ELR (cell line): ENCODE results near the gene PHF3.
A peak's percentile ranks its signal among the peaks of the same experiment; 100 is the strongest.

Source experiments
- DNase-seq: peaks from one replicate; pipeline ENCODE4 v3.0.0-alpha.2; 2015; ENCODE audit warnings: low read depth

The PHF3 gene

DNA sequence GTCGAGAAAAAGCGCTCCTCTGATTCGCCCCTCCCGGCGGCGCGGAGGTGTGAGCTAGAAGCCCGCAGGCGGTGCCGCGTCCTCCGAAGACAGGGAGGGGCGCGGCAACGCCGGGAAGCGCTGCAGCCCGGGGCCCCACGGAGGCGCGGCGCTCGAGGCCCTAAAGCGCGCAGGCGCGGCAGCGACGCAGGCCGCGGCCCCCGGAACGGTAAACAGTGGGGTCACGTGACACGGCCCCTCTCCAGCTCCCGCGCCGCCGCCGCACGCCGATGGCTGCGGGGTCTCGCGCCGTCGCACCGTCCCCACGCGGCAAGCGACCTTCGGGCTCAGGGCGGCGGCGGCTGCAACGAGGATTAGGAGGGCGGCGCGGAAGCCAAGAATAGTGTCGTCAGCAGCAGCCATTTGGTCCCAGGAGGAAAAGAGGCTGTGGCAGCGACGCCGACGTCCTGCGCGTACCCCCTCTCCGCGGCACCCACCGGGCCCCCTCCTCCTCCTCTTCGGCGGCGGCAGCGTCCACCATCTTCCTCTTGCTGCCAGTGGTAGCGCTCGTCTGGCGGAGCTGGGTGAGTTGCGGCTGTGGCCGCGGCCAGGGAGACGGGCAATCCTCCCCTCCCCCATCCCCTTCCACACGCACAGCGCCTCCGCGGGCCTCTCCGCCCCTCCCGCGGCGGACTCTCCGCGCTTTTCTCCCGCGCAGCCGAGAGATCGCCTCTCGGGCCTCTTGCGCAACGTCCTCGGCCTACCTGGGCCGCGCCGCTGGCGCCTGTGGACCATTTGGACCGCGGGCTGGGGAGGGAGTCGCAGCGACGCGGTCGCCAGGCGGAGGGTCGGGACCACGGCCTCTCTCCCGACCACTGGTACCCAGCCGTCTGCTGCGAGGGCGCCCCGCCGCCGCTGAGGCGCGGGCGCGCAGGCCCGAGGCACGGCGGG lies at the start of gene PHF3:
Gene PHF3 (plus strand): TSS at position 215 of the 930 bp plus-strand sequence. CDS start 10,750 bp downstream, outside the sequence.
- DNase-seq, result peak; percentile 93

GRCh38 chr6:63589952-63590411 lies 45.6 kb upstream of the PHF3 start:
- no peak for DNase-seq

GRCh38 chr6:63592886-63593285 lies 42.7 kb upstream of the PHF3 start:
- DNase-seq, result no peak

- peak; percentile 51 for DNase-seq
Observed at GRCh38 chr6:63597141-63598048, 38.2 kb upstream of the PHF3 start.

- peak; percentile 76 for DNase-seq
Observed at GRCh38 chr6:63598049-63599036, 37.3 kb upstream of the PHF3 start.

- DNase-seq, result no peak
Observed at GRCh38 chr6:63599243-63599642, 36.4 kb upstream of the PHF3 start.

DNA sequence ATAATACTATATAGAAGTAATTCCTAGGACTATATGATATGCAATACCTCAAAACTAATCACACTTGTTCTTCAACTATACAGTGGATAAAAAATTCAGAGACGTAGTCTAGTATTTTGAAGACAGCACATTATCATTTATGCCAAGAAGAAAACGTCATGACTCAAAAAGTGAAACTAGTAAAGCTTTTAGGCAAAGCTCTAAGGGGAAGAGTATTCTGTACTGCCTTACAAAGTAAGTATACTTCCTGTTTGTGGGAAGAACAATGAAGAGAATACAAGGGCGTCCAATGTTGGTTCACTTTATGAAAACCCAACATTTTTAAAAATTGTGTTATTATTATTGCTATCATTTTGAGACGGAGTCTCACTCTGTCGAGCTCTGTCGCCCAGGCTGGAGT lies 35.5 kb upstream of the PHF3 start:
- DNase-seq, result no peak

GRCh38 chr6:63609231-63609630 lies 26.4 kb upstream of the PHF3 start:
- DNase-seq, result no peak

DNA sequence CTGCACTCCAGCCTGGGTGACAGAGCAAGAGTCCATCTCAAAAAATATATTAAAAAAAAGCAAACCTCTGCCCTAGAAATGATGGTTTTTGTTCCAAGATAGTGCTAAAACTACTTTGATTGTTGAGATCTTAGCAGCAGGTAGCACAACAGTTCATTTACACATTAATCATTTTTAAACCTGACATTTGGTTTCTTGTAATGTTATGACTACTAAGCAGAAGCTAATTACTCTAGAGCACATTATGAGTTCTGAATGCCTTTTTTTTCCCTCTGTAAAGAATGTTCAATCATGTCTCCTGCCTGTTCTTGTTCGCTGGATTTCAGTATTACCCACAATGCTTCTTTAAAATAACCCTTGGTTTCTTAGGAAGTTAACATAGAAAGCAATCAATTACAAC lies 24.7 kb upstream of the PHF3 start:
- DNase-seq, result no peak

DNA sequence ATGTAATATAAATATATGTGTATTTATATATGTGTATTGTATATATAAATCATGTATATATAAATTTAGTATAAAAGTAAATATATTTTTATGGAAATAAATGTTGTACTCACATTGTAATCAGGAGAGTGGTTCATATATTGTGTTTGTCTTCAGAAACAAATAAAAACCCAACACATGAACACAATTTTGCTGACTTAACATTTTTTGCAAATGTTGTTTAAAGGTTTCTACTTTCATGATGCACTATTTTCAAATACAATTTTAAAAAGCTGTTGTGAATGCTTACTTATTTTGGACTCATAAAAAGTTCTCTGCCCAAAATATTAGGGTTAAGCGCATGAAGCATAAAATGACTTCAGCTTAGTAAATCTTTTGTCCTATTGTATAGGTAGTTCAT lies 24.0 kb upstream of the PHF3 start:
- DNase-seq, result no peak

DNA sequence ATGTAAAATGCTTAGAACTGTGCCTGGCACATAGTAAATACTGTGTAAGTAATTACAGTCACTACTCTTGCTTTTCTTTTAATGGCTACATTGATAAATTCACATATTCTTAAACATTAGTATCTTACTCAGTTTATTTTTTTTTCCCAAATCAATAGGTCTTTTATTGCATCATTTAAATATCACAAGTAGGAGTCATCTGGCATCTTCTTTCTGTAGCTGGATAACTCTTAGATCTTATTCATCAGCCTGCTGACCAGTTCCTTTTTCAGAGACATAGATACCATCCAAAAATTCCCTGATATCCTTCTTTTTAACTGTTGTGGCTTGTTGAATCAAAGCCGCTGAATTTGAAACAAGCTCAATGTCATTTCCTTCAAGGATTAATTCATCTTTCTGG lies 20.0 kb upstream of the PHF3 start:
- DNase-seq, result peak; percentile 20

- DNase-seq, result no peak
Observed at GRCh38 chr6:63624091-63624490, 11.5 kb upstream of the PHF3 start.

DNA sequence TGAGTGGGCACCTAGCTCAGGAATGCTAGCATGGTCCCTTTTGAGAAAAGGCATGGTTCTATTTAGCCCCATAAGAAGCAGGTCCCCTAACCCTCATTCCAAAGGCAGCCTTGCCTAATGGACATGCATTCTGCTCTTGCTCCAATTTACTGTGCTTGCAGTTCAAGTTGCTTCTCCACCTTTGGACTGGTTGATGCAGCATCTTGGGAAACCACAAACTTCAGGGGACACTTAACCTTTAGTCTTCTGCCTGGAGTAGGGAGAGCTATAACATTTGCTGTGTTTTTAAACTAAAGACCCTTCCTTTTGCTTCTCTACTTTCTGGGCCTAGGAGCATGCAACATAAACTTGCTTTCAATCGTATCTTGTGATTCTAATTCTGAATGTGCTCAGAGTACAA lies 5.1 kb upstream of the PHF3 start:
- DNase-seq, result no peak

GRCh38 chr6:63634630-63635029 lies 972 bp upstream of the PHF3 start:
- DNase-seq, result no peak

DNA sequence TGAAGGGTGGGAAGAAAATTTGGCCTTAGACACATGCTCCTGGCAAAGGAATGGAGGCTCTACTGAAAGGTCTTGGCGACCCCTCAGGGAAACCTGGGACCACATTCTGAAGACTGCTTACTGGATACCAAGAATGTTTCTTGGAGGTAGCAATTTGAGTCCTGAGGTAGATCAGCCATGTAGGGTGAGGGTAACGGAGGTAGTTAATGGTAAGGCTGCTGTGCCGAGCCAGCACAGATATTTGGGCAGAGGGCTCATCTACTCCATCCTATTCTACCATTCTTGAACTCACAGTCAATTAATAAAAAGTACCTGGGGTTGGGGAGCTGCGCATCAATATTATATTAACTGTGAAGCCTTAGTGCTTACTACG lies 401 bp upstream of the PHF3 start:
- DNase-seq, result no peak

GRCh38 chr6:63636518-63637021 lies 968 bp downstream of the PHF3 start:
- DNase-seq, result peak; percentile 68

GRCh38 chr6:63637865-63638445 lies 2.4 kb downstream of the PHF3 start:
- DNase-seq, result peak; percentile 35

DNA sequence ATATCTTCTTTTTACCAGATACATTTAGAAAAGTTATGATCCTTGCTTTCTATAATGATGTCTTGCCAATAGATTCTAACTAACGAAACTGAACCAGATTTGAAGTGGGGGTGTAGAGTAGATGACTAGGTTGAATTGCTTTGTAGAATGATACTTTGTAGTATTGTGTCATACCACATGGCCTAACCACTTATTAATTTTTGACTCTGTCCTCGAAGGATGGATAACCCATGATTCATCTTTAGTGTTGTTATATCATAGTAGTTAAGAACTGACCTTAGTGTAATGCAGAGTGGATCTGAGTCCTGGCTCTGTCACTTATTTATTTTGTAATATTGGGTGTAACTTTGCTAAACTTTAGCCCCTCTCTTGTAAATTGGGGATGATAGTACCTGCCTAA lies 4.5 kb downstream of the PHF3 start:
- DNase-seq, result peak; percentile 90

GRCh38 chr6:63643862-63644261 lies 8.3 kb downstream of the PHF3 start:
- DNase-seq, result peak; percentile 10

DNA sequence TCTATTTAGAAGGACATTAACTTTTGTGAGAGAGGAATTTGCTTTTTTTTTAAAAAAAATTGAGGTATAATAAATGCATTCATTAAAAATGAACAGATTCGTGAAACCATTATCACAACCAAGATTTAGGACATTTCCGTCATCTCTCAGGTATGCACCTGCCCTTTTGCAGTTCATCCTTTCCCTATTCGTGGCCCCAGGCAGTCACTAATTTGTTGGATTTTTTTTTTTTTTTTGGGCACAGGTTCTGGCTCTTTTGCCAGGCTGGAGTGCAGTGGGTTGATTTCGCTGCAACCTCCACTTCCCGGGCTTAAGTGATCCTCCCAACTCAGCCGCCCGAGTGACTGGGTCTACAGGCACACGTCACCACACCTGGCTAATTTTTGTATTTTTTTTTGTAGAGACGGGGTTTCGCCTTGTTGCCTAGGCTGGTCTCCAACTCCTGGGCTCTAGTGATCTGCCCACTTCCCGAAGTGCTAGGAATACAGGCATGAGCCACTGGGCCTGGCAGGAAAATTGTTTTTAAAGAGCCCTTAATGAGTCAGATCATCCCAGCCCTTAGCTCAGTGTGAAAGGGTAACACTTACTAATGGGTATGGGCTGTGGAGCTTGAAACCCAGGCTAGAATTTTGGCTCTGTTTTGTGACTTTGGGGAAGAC lies 9.2 kb downstream of the PHF3 start:
- peak; percentile 24 for DNase-seq
